Measurements from ENCODE around the gene SERPINH1.
"Not testable (repeated sequence)": the region's sequence is repeated elsewhere in the genome, so short reads cannot be mapped to it uniquely, and the experiment has no call there.

The SERPINH1 gene

DNA sequence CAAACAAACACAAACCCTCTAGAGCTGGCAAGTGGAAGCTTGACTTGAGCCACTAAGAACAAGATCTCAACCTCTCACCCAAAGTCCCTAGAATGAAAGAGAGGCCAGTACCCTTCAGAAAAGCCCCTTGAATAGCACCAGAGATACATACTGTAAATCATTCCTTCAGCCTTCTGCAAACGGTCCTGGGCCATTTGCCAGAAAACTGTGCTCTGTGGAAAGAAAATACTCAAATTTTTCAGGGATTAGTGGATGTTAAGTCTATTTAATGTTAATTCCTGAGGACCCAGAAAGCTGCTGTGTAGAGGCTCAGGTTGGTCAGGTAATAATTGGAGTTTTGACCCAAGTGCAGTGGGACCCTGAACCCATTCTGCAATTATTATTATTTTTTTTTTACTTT, 16.9 kb downstream of the SERPINH1 start:
- no peak for DNase-seq

DNA sequence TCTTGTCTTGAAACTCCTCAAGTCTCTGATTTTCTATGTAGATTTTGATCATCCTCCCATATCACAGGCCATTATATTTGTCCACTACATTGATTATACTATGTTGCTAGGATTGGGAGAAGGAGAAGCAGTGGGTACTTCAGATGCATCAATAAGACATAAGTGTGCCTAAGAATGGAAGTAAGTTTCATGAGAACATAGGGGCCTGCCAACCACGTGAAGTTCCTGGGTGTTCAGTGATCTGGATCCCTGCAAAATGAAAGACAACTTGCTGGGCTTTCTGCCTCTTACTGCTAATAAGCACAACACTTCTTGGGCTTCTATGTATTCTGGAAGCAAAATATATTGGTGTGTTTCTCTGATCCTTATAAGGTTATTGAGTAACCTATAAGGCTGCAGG, 17.8 kb downstream of the SERPINH1 start:
- DNase-seq: no peak

DNA sequence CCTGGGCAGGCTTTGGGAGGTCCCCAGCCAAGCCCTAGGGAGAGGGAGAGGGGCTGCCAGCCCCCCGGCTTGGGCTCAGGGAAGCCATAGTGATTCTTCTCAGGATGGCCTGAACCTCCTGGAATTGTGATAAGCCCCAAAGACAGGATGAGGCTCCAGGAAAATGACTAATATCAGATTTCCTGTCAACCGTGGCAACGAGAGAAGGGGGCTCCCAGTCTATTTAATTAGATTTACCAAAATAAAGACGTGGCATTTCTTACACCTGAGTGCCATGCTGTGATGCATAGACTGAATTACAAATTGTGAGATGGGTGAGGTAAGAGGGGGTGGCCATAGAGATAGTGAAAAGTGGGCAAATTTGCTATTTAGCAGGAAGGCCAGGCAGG, 20.4 kb downstream of the SERPINH1 start:
- no peak for DNase-seq

DNA sequence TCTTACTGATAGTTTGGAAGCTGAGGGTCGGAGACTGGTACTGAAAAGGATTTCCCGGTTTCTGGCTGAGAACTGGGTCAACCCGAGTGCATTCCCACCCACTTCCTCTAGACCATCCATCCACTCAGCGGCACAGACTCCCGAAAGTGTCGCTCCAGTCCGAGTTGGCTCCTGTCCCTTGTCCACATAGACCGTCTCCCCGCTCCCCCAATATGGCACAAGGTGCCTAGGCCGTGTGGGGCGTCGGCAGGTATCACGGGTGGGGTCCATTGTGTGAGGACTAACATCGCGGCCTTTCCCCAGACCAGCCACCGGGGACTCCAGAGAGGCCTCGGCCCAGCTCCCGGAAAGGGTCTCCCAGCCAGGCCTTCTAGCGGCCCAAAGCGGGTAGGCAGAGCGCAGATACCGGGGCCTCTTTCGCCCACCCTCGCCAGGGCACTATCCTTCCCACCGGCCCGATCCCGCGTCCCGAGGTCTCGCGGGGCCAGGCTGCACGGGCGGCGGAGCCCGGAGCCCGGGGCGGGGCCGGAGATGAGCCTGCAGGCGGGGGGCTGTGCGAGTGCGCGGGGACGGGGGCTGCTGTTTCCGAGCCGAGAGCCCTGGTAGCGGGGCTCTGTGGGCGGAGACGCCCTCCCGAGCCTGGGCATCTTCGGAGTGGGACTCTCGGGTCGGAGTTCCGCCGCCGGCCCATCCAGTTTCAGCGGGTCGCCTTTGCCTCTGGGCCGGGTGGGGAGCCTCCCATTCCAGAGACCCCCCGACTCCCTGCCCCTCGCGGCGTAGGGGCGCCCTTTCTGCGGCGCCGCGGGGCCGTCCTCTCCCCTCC, 21.1 kb downstream of the SERPINH1 start:
- DNase-seq: peak in 3 of 4 experiments; percentile 21 to 64 (median 49)

DNA sequence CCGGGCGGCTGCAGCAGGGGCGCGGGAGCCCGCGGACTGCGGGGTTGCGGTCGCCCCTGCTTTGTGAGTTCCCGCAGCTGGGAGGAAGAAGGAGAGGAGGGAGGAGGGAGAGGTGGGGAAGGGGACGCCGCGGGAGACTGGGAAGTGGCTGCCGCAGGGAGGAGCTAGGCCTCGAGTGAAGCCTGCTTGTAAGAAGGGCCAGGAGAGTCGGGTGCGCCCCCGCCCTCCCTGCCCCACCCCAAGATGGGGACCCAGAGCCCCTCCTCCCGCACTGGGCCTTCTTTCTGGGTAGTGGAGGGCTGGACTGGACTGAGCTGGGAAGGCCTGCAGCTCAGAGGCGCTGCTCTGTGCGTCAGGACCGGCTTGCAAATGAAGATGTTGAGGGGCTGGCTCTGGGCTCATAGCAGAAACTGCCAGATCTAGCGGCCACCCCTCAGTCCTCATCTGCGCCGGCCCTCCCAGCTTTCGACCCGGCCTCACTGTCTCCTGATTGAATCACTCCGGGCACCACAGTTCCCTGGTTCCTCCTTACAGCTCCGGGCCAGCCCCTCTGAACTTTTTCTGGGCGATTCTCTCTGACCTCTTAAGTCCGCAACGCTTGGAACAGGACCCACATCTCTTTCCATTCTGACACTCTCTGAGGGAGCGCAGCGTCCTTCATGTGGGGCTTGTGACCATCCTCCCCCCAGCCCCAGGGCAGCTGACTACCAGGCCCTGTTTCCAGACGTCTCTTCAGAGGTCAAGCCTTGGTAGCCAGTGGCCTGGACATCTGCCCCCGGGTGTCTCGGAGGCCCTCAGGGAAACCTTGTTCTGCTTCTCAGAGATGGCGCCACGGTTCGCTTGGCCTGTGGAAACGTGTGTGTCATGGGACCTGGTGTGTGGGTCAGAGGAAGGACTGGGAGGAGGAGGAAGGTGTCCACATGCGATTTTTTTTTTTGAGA, 21.9 kb downstream of the SERPINH1 start:
- DNase-seq: no peak

DNA sequence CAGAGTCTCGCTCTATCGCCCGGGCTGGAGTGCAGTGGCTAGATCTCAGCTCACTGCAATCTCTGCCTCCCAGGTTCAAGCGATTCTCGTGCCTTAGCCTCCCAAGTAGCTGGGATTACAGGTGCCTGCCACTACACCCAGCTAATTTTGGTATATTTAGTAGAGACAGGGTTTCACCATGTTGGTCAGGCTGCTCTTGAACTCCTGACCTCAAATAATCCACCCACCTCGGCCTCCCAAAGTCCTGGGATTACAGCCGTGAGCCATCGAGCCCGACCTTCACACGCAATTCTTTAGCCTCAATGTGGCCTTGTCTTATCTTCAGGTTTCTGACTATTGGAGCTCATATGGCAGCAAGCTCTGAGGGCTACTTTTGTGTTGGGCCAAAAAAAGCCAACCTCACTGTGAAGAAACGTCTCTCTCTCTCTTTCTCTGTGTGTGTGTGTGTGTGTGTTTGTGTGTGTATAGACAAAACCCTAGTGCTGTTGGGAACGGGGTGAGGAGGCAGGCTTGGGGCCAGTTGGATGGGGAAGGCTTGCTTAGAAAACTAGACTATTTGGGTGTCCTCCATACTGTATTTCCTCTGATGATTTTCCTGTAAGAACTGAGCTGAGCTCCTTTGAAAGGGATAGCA, 22.7 kb downstream of the SERPINH1 start:
- not testable (repeated sequence) for DNase-seq

DNA sequence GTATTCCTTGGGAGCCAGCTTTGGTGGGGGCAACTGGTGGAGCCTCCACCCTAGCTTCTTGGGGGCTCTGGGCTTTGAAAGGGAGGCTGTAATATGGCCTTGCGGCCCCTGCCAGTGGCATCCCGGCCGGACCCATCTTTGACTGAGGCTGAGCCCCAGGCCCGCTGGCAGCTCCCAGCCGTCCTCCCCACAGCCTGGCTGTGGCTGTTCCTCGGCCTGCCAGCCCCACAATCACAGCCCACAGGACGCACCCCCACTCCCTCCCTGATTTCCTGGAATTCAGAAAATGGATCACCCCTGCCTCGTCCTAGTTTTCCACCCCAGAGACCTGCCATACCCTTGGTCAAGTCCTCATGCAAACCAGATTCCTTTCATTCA, 23.2 kb downstream of the SERPINH1 start:
- no peak for DNase-seq

DNA sequence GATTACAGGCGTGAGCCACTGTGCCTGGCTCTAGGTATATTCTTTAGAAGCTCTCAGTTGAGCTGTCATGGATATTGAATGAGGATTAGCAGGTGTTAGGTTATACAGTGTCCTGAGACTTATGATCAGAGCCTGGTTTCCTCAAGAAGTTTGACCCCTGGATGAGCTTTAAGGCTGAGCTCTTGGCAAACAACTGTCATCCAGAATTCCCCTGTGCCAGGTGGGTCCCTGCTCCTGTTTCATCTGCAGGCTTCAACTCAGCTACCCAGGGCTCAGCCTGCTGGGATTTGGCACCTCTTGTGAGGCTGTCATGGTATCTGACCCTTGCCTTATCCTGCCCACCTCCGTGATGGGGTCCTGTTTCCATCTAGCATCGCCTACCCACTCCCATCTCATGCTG, 24.3 kb downstream of the SERPINH1 start:
- no peak for DNase-seq

DNA sequence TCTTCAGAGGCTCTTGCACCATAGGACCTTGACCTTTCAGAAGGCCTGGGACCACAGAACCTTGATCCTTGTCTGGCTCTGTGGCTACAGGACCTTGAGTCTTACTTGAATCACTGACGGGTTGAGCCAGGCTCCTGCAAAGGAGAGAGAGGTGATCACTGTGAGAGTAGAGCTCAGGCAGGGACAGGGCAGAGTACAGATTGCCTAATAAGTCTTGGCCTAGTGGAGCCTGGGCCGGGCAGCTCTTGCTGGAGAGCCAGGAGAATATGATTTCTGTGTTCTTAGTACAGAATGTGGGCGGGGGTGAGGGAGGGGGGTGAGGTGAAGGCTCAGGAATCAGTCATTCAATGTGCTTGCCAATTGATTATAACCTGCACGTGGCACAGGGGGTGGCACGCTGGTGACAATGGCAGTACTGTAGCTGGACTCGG, 26.0 kb downstream of the SERPINH1 start:
- no peak for DNase-seq

DNA sequence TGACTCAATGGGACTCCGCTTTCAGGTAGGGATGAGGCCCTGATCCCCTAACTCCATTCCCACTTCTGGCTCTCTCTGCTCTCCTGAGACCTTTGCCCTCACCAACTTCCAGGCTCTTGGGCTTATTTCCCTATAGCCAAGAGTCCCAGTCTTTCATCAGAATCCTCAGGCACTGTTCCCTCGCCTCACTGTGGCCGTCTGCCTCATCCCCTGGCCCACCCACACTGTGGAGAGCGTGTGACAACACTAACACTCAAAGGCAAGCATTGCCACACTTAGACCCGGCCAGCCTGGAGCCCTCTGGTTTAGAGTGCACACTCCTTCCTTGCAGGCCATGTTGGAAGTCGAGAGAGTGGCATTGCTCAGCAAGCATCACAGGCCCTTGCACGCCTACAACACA, 27.0 kb downstream of the SERPINH1 start:
- no peak for DNase-seq

DNA sequence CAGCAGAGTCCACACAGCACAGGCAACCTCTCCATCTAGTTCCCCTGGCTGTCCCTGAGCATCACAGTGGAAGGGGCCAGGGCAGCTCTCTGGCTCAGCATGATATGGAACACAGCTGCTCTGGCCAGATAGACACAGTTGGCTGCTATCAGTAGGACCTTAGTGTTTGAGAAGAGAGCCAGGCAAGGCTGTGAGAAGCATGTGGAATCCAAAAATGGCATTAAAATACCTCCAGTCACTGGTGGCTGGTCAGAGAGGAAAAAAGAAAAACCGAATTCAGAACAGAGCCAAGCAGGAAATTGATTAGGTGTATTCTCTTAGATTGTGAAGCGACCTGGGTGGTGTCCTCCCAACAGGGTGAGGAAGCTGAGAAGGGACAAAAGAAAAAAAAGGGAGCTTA, 27.9 kb downstream of the SERPINH1 start:
- no peak for DNase-seq

DNA sequence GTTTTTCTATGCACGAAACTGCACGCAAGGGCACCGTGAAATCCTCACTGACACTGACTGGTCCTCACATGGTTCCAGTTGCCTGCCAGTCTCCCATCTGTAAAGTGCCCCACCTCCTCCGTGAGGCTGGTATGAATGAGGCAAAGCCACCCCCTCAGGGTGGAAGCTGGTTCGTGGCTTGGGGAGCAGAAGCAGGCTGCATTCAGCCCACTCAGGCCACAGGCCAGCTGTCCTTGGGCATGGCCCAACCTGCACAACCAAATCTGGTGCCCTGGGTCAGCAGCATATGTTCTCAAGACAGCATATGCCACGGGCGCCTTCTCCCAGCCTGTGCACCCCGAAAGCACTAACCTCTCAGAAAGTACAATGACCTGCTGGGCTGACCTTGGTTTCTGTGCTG, 29.3 kb downstream of the SERPINH1 start:
- no peak for DNase-seq

DNA sequence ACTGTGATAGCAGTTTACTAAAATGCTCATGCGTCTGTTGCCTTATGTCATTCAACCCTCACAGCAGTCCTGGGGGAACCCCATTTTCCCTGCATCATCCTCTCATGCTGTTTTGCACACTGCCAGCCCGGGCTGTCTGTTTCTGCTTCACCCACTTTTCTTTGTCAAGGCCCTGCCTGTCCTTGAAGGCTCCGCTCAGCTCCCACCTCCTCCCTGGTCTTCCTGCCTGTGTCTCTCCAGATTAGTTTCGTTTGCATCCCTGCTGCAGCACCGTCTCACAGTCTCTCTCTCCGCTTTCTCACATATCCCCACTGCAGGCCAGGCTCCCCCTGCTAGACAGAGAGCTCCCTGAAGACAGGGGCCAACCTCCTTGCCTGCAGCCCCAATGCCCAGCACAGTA, 29.9 kb downstream of the SERPINH1 start:
- no peak for DNase-seq

DNA sequence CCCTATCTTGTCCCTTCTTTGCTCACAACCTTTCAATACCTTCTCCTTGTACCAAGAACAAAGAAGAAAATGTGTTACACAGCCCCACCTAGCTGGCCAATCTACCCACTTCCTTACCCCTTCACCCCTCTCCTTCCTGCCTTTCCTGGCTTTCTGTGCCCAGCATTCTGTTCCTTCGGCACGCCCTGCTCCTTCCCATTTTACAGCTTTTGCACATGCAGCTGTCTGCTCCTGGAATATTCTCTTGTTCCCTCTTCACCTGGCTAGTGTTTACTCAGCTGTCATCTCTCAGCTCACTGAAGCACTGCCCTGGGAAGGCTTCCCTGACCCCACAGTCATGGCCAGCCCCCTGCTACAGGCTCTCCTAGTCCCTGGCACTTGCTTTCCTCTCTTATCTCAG, 30.7 kb downstream of the SERPINH1 start:
- no peak for DNase-seq

DNA sequence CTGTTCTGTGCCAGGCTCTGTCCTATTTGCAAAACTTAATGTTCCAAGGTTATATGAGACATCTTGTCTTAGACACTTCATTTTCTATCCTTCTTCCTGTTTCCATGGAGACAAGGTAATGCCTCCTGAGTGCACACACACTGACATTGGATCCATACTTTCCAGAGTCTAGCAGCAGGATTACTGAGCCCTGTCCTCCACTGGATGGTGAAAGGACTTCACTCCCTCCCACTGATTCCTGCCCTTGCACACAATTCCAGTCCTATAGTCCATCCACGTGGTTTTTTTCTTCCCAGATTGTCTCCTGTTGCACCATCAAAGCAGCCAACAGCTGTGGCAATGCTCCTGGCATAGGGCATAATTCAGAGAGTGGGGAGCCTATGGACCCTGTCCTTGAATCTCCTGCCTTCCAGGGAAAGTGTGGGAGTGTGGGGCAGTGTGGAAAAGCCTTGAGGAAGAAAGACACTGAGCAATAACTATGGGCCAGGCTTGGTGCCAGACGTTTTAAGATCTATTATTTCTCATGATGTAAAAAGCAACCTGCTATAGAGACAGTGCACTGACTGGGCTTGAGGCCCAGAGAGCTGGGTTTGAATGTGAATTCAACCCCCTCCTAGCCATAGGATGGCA, 31.3 kb downstream of the SERPINH1 start:
- DNase-seq: no peak

DNA sequence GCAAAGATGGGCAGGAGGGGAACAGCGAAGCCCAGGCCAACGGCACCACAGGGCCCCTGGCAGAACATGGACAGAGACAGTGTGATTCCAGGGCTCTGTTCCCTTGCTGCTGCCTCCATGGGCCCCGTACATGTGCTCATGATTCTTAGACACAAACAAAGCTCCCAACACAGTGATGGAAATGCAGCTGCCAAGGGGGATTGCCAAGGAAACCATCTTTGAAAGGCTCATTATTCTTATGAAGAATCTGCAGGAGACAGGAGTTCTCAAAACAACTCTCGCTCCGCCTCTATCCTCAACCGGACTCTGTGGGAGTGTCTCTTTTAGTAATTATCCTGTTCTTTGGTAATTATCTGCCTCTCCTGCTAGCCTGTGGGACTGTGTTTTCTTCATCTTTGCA, 32.2 kb downstream of the SERPINH1 start:
- DNase-seq: no peak

DNA sequence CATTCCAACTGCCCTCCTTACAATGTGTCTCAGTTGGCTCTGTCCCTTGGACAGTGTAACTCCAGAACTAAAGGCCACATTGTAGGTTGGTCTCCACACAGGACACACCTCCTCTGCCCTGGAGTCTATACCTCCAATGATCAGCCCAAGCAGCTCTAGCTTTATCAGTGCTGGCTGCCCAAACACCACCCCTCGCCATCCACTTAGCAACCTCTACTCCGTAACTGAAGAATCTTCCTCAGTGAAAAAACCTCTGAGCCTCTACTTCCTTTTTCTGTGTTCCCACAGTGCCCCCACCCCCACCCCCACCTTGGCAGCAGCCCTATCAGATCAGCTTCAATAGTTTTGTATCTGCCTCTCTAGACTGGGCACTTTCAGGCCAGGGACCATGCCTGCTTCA, 33.4 kb downstream of the SERPINH1 start:
- no peak for DNase-seq

DNA sequence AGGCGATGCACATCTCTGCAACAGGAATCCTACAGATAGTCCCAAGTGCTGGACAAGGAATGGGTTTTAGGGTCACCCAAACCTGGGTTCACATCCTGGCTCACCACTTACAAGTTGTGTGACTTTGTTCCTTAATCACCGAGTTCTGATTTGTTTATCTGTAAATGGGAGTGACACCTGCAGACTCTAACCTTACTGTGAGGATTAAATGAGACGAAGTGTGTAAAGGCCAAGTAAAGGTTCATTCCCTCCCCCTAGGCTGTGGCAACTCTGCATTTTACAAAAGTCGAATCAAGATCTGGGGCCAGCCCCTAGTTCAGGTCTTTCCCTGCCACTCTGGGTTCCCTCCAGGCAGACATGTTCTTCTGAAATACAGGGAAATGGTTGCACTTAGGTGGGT, 34.9 kb downstream of the SERPINH1 start:
- DNase-seq: no peak

DNA sequence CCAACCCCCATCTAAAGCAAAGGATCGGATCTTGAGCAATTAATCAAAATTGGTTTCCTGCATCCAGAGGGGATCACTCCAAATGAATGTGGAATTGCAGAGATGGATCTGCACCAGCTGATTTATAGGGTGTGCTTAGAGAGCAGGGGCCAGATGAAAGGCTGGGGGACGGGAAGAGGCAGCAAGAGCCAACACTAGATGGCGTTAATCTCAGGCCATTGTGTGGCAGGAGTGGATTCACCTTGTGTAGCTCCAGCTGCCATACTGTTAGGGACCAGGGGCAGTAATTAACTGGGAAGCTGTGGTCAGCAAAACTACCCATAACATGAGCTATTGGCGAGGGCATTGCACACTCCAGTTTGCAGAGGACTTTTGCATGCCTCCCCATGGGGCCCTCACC, 35.6 kb downstream of the SERPINH1 start:
- no peak for DNase-seq

DNA sequence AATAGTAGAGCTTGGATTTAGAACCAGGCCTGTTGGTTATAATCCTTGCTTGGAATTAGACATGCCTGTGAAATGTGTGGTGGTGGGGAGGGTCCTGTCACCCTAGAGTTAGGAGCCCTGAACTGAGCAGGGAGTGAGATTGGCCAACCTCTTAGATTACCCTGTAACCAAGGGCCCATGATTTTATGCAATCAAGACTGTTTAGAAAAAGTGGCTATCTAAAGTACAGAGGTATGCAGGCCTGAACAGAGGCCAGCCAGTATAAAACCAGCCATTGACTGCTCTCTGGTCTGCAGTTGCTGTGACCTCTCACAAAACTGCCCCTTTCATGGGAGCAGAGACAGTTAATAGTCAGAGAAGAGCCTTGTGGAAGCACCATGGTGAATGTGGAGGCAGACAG, 36.2 kb downstream of the SERPINH1 start:
- DNase-seq: no peak

DNA sequence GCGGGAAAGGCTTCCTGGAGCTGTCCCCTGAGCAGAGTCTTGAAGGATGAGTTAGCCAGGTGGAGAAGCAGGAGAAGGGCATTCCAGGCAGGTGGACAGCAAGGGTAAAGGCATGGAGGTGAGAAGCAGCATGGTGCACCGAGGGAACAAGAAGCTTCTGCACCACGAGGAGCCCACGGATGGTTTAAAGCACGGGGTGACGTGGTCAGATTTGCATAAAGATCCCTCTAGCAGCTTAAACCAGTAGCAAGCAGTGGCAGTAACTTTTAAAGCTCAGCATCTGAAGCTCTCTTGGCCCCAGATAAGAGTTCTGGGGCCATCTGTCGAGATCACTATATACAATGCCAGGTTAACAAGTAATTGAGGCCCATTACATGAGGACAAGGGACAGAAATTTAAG, 36.8 kb downstream of the SERPINH1 start:
- DNase-seq: no peak

DNA sequence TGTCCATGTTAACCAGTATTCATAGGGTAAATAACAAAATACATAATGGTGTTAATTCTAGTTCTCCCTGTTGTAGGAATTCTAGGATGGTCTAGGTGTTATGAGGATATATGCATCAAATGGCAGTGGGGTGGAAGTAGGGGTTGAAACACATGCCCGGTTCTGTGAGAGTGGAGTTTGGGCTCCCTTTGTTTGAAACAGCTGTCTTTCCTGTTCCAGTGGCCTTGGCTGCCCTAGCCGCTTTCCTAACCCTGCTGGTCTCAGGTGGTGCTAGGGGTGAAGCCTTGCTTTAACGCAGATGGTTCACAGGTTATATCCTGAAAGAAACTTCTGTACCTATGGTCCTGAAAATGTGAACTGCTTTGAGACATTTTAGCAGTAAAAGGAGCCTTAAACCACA, 38.3 kb downstream of the SERPINH1 start:
- DNase-seq: no peak

DNA sequence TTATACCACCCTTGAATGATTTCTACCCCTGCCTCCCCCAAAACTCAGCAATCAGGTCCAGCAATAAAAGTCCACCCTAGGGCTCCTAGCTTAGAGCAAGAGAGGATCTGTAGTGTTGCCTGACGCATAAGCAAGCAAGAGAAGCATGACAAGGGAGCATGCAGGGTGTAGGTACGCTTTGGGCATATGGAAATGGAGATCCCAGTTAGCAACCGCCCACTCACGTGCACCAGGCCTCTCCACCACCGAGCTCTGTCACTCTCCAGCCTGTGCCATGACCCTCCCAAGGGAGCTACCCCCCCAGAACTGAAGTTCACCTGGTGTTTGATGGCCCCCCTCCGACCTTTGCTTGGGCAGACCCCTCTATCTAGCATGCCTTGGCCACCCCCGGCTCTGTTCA, 39.4 kb downstream of the SERPINH1 start:
- no peak for DNase-seq

Data from activated naive CD4-positive, alpha-beta T cell (primary cell).